Measurements from ENCODE around the gene PEX19. TPM values are rescaled to one million over a fixed set of nuclear protein-coding genes. Genes with fewer than 3 reads are reported as not detected.

Gene PEX19
- total RNA-seq, 2 experiments from 2014 or later, result 34.7 to 47.3 TPM

GRCh38 chr1:160260406-160261382 is 24.2 kb downstream of the PEX19 start:
- POLR2A ChIA-PET, result interaction anchor here (0.6 to 3.2 kb wide), 8 partner anchors 8 to 360 kb away, joined by 3 to 14 read pairs (median 7); partner anchors contain the start of gene PEX19
- intact Hi-C loops (cut with micrococcal nuclease; ENCODE audit: unreplicated experiment), result no loop called here

GRCh38 chr1:160258177-160258798 is 26.6 kb downstream of the PEX19 start:
- no peak overlapping the region for H3K4me3 ChIP-seq (ENCODE audit: low read depth, low read length, poor library complexity, severe bottlenecking)
- TF ChIP-seq EZH2phosphoT487 (IDR thresholded peaks at IDR 0.05; ENCODE audit: borderline replicate concordance, low read depth, low read length), result no peak
- no peak for TF ChIP-seq CTCF (conservative IDR thresholded peaks at IDR 0.05; ENCODE audit: low read length)
- DNase-seq (ENCODE audit: low spot score), result no peak
- H4K20me1 ChIP-seq (ENCODE audit: insufficient read depth, low read length), result peaks cover 5% of the 10 kb centered on the region; the same call in 1 of the 2 replicates
- H3K9me2 ChIP-seq (ENCODE audit: insufficient read depth, low read length), result no peaks in the 10 kb centered on the region
- peaks cover 30% of the 10 kb centered on the region for H3K79me2 ChIP-seq (ENCODE audit: insufficient read depth, low read depth, low read length)
- peaks cover 32% of the 10 kb centered on the region for H3K36me3 ChIP-seq (ENCODE audit: insufficient read depth, low read length)
- H3K9me3 ChIP-seq (ENCODE audit: low read length), result no peaks in the 10 kb centered on the region
- POLR2A ChIA-PET, result interaction anchor here (1.5 to 3.2 kb wide), 2 partner anchors 10 to 14 kb away, joined by 4 to 12 read pairs; no protein-coding TSS in a partner anchor
- no peak overlapping the region for H3K27ac ChIP-seq (ENCODE audit: low read depth, low read length, poor library complexity, severe bottlenecking)
- H3K4me1 ChIP-seq (ENCODE audit: insufficient read depth, low read length, poor library complexity, severe bottlenecking), result peaks cover 21% of the 10 kb centered on the region
- CTCF ChIA-PET (ENCODE audit: unreplicated experiment), result interaction anchor here (0.6 kb wide), 1 partner anchor 57 kb away, joined by 3 read pairs; no protein-coding TSS in a partner anchor
- no peak overlapping the region for H2AFZ ChIP-seq (ENCODE audit: low read length)
- no peak overlapping the region for H3K4me2 ChIP-seq (ENCODE audit: low read length)
- BruUV-seq (replicated peaks), result no TSS peak
- intact Hi-C loops (cut with micrococcal nuclease; ENCODE audit: unreplicated experiment), result no loop called here

More at GRCh38 chr1:160260406-160261382, 24.2 kb downstream of the PEX19 start:
- H3K79me2 ChIP-seq (ENCODE audit: insufficient read depth, low read depth, low read length), result peaks cover 30% of the 10 kb centered on the region
- H3K4me2 ChIP-seq (ENCODE audit: low read length), result peak overlapping the region; percentile 88
- peaks cover 19% of the 10 kb centered on the region for H3K36me3 ChIP-seq (ENCODE audit: insufficient read depth, low read length)
- BruUV-seq (replicated peaks), result no TSS peak
- H4K20me1 ChIP-seq (ENCODE audit: insufficient read depth, low read length), result peaks cover 5% of the 10 kb centered on the region; the same call in 1 of the 2 replicates
- H3K4me3 ChIP-seq (ENCODE audit: low read depth, low read length, poor library complexity, severe bottlenecking), result peak overlapping the region; percentile 88
- CTCF ChIA-PET (ENCODE audit: unreplicated experiment), result interaction anchor here (0.6 to 1.3 kb wide), 4 partner anchors 9 to 337 kb away, joined by 3 to 4 read pairs (median 4); no protein-coding TSS in a partner anchor
- H2AFZ ChIP-seq (ENCODE audit: low read length), result no peak overlapping the region
- TF ChIP-seq CTCF (conservative IDR thresholded peaks at IDR 0.05; ENCODE audit: low read length), result no peak
- no peak overlapping the region for H3K27ac ChIP-seq (ENCODE audit: low read depth, low read length, poor library complexity, severe bottlenecking)
- H3K4me1 ChIP-seq (ENCODE audit: insufficient read depth, low read length, poor library complexity, severe bottlenecking), result peaks cover 21% of the 10 kb centered on the region
- no peak for DNase-seq (ENCODE audit: low spot score)
- H3K9me2 ChIP-seq (ENCODE audit: insufficient read depth, low read length), result no peaks in the 10 kb centered on the region
- H3K9me3 ChIP-seq (ENCODE audit: low read length), result no peaks in the 10 kb centered on the region

Data from OCI-LY7 (cell line).